Retinal pigment epithelial cell (primary cell): ENCODE measurements around the gene OTOA.
"Not testable (repeated sequence)": the region's sequence is repeated elsewhere in the genome, so short reads cannot be mapped to it uniquely, and the experiment has no call there.

Experiments used
- DNase-seq: peaks from one replicate; pipeline ENCODE4 v3.0.0-alpha.2; 2010; ENCODE audit warnings: low read depth
- H3K4me3 ChIP-seq: 2 replicates; pipeline ENCODE4 v1.5.1; 2011; ENCODE audit warnings: mild to moderate bottlenecking, low read length, control low read depth, moderate library complexity
- CTCF ChIP-seq: conservative IDR thresholded peaks from 2 replicates; pipeline ENCODE4 v1.5.1; 2011; ENCODE audit warnings: low read depth, low read length, control low read depth, inconsistent platforms

OTOA gene

DNA sequence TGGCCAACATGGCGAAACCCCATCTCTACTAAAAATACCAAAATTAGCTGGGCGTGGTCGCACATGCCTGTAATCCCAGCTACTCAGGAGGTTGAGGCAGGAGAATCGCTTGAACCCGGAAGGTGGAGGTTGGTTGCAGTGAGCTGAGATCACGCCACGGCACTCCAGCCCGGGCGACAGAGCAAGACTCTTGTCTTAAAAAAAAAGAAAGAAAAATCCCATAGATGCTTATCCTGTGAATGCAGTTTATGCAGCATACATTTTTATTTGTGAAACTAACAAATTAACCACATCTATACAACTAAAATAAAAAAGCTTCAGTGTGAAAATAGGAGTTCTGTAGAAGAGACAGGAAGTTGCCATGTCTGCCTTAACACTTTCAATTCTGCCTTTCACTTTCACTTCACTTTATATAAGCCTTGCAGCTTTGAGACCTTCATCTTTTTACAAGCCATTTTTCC is 18.5 kb upstream of the OTOA start:
- no peak for TF ChIP-seq CTCF
- DNase-seq = no peak
- H3K4me3 ChIP-seq = no peak overlapping the region

DNA sequence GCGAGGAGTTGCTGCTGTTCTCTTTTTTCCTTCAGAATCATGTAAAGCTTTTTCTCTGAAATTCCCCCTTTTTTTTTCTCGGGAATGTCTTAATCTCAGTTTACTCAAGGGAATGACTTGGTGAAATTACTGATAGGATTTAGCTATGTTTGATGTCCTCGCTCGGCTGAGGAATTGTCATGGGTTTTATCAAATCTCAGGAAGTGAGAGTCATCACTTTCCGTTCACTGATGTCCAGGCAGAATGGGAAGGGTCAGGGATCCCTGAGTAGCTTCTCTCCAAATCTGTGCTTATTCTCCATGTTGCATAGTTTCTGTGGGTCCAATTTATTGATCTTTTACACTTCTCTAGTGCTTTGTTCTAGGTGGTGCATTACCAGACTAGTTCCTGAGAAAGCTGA is 17.7 kb upstream of the OTOA start:
- TF ChIP-seq CTCF = no peak
- DNase-seq = peak; percentile 3
- H3K4me3 ChIP-seq = no peak overlapping the region

DNA sequence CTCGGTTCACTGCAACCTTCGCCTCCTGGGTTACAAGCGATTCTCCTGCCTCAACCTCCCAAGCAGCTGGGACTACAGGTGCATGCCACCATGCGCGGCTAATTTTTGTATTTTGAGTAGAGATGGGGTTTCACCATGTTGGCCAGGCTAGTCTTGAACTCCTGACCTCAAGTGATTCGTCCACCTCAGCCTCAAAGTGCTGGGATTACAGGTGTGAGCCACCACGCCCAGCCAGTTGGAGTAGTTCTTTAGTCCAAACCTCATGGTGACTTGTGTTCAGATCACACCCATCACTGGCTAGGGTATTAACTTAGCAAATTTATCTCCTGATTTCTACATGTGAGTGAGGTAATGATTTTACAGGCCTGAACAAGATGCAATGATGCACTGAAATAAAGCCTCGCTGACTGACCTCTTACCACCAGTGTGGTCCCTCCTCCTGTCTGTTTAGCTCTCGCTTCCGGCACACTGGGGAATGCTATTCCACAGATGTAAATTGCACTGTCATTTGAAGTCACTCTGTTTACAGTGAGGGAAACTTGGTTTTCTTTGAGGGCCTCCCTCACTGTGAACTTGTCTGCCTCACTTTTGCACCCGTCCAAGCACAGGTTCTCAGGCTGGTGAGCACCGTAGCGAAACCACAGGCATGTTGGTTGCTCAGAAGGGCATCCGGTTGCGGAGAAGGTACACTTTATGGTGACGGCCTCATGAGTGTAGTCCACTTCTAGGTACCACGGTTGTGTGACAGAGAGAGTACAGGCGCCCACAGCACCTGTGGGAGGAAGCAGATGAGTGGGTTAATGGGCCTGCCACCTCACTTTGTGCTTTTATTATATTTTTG is 16.8 kb upstream of the OTOA start:
- DNase-seq = no peak

GRCh38 chr16:21647562-21648164 is 16.1 kb upstream of the OTOA start:
- no peak for TF ChIP-seq CTCF
- no peak overlapping the region for H3K4me3 ChIP-seq
- no peak for DNase-seq

More for the DNA sequence above, 16.8 kb upstream of the OTOA start:
- H3K4me3 ChIP-seq = no peak overlapping the region
- TF ChIP-seq CTCF = no peak

GRCh38 chr16:21649826-21650406 is 13.9 kb upstream of the OTOA start:
- not testable (repeated sequence) for DNase-seq, H3K4me3 ChIP-seq

DNA sequence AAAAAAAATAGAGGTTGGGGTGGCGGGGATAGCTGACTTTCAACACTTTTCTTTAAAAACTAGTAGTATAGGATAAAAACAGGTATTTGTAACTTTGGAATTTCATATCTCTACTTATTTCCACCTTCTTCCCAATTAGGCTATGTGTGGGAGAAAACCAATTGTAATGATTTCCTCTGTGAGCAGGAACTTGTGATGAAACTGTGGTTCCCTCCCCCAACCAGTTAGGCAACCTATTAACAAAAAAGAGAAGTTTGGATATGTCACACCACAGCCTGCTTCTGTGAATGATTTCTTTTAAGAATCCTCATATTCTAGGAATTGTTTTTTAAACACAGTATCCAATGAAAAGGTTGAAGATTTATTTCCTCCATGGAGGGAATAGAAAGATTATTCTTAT is 13.2 kb upstream of the OTOA start:
- H3K4me3 ChIP-seq = no peak overlapping the region
- TF ChIP-seq CTCF = no peak

DNA sequence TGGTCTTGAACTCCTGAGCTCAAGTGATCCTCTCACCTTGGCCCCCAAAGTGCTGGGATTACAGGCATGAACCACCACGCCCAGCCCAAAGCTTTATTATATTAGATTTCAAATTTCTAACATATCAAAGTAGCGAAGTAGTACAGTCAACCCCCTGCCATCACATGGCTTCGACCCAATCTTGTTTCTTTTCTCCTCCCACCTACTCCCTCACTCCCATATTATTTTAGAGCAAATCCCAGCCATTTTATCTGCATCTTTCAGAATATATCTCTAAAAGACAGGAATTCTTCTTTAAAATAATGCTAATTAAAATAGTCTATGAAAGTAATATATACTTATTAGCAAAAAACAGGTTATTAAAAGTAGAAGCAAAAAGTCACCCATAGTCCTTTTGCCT is 12.3 kb upstream of the OTOA start:
- no peak for TF ChIP-seq CTCF
- H3K4me3 ChIP-seq = no peak overlapping the region
- DNase-seq = no peak

More for the DNA sequence above, 13.2 kb upstream of the OTOA start:
- no peak for DNase-seq
